Raji (cell line): Measurements from ENCODE around the gene DPP6.

ENCODE experiments used
- POLR2A ChIP-seq: IDR thresholded peaks from 2 replicates; pipeline ENCODE4 v1.6.1; 2011; ENCODE audit warnings: low read depth, low read length, control low read depth; ENCODE audit not compliant: insufficient read depth

DPP6 gene

DNA sequence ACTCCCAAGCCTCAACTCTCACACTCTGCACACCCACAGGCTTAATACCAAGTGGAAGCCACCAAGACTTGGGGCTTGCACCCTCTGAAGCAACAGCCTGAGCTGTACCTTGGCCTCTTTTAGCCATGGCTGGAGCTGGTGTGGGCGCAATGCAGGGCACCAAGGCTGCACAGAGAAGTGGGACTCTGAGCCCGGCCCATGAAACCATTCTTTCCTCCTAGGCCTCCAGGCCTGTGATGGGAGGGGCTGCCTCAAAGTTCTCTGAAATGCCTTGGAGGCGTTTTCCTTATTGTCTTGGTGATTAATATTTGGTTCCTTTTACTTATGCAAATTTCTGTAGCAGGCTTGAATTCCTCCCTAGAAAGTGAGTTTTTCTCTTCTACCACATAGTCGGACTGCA is 674.2 kb downstream of the DPP6 start:
- no peak for TF ChIP-seq POLR2A

DNA sequence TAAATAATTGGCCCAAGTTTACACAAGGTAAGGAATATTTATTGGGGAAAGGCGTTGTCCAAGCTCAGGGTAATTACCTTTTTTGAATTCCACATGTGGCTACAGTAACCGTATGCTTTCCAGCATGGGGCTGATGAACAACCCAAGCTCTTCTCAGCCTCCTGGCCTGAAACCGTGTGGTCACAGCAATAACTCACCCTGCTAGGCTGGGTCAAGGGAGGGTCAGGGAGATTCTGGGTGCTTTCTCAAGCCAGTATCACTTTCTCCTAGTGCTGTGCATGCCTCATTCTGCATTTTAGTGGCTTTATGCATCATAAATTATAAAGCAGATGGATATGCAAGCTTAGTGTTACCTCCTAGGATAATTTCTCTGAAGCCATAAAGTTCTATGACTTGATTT is 676.9 kb downstream of the DPP6 start:
- no peak for TF ChIP-seq POLR2A

- TF ChIP-seq POLR2A: no peak
Measured at GRCh38 chr7:154735766-154736165, 683.6 kb downstream of the DPP6 start.

DNA sequence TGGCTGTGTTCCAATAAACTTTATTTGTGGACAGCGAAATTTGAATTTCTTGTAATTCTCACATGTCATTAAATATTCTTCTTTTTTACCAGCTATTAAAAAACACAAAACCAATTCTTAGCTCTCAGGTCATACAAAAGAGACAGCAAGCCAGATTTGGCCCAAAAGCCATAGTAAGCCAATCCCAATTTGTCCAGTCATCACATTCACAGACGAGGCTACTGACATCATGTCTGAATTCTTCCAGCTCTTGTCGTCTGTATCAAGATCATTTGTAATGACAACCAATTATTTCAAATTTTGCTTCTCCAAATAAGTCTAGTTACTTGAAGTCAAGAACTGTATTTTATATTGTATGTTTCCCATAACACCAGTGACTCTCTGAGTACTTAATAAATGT is 684.2 kb downstream of the DPP6 start:
- TF ChIP-seq POLR2A: no peak

DNA sequence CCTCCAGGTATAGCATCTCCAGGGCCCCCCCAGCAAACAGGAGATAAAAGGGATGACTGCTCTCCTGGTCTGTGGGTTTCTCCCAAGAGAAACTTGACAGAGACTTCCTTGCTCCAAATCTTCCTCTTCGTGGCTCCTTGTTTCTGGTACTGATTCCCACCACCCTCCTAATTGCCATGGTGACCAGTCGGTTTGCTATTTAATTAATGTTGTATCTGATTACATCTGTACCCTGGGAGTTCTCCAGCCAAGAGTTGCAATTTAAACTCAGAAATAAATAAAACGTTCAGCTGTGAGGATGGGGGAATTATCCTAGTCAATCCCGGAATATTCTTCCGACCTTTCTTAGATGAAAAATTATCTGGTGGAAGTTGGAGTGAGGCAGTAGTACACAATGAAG is 686.0 kb downstream of the DPP6 start:
- TF ChIP-seq POLR2A: no peak

DNA sequence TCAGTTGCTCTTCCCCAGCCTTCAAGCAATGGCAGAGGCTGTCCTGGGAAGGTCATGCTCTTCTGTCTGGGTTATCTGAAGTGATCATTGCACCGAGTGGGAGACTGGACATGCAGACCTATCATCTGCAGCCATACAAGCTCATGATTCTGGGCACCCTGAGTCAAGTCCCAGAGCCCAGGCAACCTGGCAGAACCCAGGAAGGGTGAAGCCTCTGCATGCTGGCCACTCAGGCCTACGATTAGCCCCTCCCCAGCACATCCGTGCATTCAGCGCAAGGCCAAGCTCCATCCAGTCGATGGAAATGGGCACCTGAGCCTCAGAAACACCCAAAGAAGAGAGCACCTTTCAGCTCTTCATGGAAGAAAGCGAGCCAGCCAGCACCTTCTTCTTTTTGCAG is 688.9 kb downstream of the DPP6 start:
- TF ChIP-seq POLR2A: no peak

- TF ChIP-seq POLR2A: no peak
Measured at GRCh38 chr7:154743206-154743605, 691.0 kb downstream of the DPP6 start.

DNA sequence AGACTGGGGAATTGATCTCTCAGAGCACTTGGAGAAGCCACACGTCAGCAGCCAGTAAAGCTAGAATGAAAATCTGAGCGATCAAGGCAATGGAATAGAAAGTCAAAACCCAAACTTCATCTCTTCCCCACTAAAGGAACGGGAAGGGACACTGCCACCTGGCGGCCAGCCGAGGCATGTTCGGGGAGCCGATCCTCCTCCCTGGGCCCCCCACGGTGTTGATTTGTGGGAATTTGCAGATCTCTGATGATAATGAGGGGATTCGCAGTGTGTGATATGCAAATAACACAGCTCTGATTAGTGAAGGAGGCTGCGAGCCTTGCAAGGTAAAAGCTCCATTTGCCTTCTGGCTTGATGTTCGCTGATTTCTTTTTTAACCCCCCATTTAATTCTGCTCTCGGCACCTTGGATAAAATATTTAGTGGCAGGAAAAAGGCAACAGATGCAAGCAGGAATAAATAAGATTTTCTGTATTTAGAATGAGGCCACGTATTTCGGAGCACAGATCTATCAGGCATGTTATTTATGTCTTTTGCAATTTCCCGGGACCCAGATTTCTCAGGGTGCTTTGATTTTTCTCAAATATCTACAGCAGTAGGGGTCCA is 692.2 kb downstream of the DPP6 start:
- TF ChIP-seq POLR2A: no peak

DNA sequence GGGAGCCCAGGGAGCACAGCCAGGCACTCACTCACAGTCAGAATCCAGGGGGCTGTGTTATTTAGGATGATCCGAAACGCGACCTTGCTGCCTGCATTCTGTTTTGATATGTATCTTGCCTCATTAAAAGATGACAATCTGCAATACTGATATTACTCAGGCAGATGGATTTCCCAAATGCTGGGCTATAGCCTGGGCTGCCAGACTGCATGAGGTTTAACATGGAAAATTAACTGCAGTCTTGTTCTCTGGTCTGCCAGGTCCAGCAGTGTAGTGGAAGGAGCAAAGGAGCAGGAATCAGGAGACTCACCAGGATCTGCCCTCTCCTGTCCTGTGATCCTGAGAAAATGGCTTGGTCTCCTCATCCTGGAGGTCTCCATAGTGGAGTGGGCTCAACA is 692.7 kb downstream of the DPP6 start:
- TF ChIP-seq POLR2A: no peak

DNA sequence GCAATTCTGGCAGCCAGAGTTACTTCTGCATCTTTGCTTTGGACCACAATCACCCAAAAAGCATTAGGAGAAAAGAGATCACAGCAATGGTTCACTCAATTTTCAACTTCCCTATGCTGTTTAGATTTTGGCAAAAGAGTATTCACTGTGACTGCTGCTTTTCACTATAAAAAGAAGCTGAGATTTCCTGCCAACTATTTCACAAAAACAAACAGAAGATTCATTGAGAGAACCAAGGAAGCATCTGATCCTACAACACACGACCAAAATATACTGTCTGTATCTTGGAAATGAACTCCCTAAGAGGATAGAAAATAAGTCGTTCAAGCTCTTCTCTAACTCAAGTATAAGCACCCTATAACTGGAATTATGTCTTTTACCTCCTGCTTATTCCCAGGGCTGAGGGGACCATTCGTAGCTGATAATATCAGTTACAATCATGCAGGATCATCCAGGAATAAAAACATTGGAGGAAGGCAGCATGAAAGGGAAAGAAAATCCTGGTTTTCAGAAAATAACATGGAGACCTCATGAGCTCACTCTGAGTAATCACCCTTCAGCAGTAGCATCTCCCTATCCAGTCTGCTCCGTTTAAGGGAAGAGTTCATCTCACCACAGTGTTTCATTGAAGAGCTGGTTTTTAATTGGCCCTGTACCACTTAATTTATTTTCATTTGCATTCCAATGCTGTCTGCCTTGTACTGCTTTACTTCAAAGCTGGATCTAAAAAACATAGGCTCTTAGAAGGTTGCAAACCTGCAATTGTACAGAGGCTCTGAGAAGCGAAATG is 694.6 kb downstream of the DPP6 start:
- TF ChIP-seq POLR2A: no peak

- TF ChIP-seq POLR2A: no peak
Measured at GRCh38 chr7:154748089-154748786, 696.0 kb downstream of the DPP6 start.

DNA sequence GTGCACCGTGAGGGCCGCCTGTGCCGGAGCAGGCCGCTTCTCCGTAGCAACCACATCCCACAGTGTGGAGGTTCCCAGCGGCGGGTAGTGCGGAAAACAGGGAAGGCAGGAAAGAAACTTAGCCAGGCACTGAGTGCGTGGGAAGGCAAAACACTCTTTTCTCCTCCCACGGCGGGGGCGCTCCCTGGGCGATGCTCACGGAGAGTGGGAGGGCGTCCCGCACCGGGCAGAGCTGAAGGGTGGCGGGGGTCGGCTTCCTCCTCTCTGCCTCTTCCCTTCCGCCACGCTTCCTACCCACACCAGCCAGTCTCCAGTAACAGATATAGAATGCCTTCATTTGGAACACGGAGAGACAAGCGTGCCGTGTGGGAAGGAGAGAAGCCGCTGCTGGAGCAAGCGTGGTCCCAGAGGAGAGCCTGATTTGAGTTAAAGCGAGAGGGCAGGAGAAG is 698.2 kb downstream of the DPP6 start:
- no peak for TF ChIP-seq POLR2A

DNA sequence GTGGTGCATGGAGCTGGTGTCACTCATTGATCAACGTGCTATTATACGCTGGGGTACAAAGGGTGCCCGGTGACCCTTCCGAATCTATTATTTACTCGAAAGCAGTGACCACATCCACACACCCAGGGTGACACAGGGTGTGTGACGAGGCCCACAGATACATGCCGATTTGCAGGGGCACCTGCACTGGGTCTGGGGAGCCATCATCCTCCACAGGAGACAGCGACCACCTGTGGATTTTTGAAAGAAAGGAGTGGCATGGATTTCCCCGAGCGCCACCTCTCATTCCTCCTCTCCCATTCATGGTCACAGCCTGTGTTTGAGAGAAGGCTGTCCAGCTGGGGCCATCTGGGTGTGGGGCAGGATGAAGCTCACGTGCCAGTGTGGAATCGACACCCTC is 701.0 kb downstream of the DPP6 start:
- no peak for TF ChIP-seq POLR2A

DNA sequence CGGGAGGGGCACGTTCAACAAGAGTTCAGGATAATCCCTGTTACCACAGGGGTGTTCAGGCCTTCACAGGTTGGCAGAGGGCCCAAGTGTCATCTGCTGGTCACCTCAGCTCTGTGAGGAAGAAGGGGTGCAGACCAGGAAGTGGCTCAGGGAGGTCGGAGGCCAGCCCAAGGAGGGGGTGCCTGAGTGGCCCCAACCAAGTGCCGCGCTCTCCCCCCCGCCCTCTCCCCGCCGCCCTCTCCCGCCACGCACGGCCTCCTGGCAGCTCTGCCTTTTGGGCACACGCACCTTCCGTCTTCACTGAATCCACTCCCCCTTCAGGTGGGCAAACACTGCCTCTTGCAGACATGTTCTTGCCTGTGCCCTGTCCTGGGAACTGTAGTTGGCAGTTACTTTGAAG is 705.6 kb downstream of the DPP6 start:
- no peak for TF ChIP-seq POLR2A

GRCh38 chr7:154759989-154760388 is 707.8 kb downstream of the DPP6 start:
- TF ChIP-seq POLR2A: no peak

DNA sequence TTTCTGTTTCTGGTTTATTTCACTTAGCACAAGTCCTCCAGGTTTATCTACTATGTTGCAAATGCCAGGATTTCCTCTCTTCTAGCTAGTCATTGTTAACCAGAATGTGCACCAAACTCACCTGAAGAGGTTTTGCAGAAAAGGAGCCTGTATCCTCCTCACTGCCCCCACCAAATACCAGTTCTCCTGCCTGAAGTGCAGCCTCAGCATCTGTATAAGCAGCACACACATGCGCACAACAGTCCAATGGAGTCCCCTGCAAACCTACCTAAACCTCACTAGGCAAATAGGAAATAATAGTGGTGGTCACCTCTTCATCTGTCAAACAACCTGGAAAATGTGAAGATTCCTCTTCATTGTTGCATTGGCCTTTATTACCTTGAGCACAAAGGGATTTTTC is 712.9 kb downstream of the DPP6 start:
- no peak for TF ChIP-seq POLR2A
